Nephron progenitor cell (in vitro differentiated cells): ENCODE measurements around the gene RCVRN.

Source experiments
- DNase-seq: peaks from one replicate; pipeline ENCODE4 v3.0.0; 2021
- H3K27ac Mint-ChIP-seq: 2 replicates; pipeline ENCODE4 v1.8.0; 2021; ENCODE audit warnings: mild to moderate bottlenecking, moderate library complexity, mixed read lengths
- H3K27me3 Mint-ChIP-seq: 2 replicates; pipeline ENCODE4 v1.8.0; 2021; ENCODE audit warnings: mild to moderate bottlenecking, low read depth, mixed read lengths; ENCODE audit not compliant: poor library complexity
- H3K36me3 Mint-ChIP-seq: 2 replicates; pipeline ENCODE4 v1.8.0; 2021; ENCODE audit warnings: low read depth, mixed read lengths
- H3K4me1 Mint-ChIP-seq: 2 replicates; pipeline ENCODE4 v1.8.0; 2021; ENCODE audit warnings: mixed read lengths
- H3K4me3 Mint-ChIP-seq: 2 replicates; pipeline ENCODE4 v1.8.0; 2021; ENCODE audit warnings: mild to moderate bottlenecking, moderate library complexity, mixed read lengths
- H3K9me3 Mint-ChIP-seq: 2 replicates; pipeline ENCODE4 v1.8.0; 2021; ENCODE audit warnings: mild to moderate bottlenecking, moderate library complexity, mixed read lengths
- CTCF ChIP-seq: fragments of 200-600 bp; sonication (generic); IDR thresholded peaks from 2 replicates; pipeline ENCODE4 v1.5.0; 2021; ENCODE audit warnings: antibody characterized with exemption

Gene RCVRN

GRCh38 chr17:9865586-9865985 is 39.5 kb downstream of the RCVRN start:
- TF ChIP-seq CTCF, result no peak
- H3K4me3 Mint-ChIP-seq, result no peak overlapping the region

GRCh38 chr17:9862949-9863348 is 42.1 kb downstream of the RCVRN start:
- H3K4me3 Mint-ChIP-seq, result no peak overlapping the region
- no peaks in the 10 kb centered on the region for H3K4me1 Mint-ChIP-seq
- no peak for DNase-seq
- H3K9me3 Mint-ChIP-seq, result peaks cover 42% of the 10 kb centered on the region
- no peaks in the 10 kb centered on the region for H3K36me3 Mint-ChIP-seq
- H3K27me3 Mint-ChIP-seq, result peaks cover 15% of the 10 kb centered on the region
- no peak overlapping the region for H3K27ac Mint-ChIP-seq
- no peak for TF ChIP-seq CTCF

More at GRCh38 chr17:9865586-9865985, 39.5 kb downstream of the RCVRN start:
- H3K27ac Mint-ChIP-seq, result no peak overlapping the region
- H3K36me3 Mint-ChIP-seq, result no peaks in the 10 kb centered on the region
- peaks cover 22% of the 10 kb centered on the region for H3K9me3 Mint-ChIP-seq
- H3K4me1 Mint-ChIP-seq, result no peaks in the 10 kb centered on the region
- no peak for DNase-seq
- H3K27me3 Mint-ChIP-seq, result peaks cover 15% of the 10 kb centered on the region

GRCh38 chr17:9862220-9862619 is 42.9 kb downstream of the RCVRN start:
- no peaks in the 10 kb centered on the region for H3K4me1 Mint-ChIP-seq
- H3K27ac Mint-ChIP-seq, result no peak overlapping the region
- H3K9me3 Mint-ChIP-seq, result peaks cover 45% of the 10 kb centered on the region
- H3K36me3 Mint-ChIP-seq, result no peaks in the 10 kb centered on the region
- peaks cover 15% of the 10 kb centered on the region for H3K27me3 Mint-ChIP-seq
- TF ChIP-seq CTCF, result no peak
- no peak overlapping the region for H3K4me3 Mint-ChIP-seq
- no peak for DNase-seq

GRCh38 chr17:9860851-9861250 is 44.2 kb downstream of the RCVRN start:
- H3K27ac Mint-ChIP-seq, result no peak overlapping the region
- H3K4me1 Mint-ChIP-seq, result no peaks in the 10 kb centered on the region
- no peak for TF ChIP-seq CTCF
- no peaks in the 10 kb centered on the region for H3K36me3 Mint-ChIP-seq
- H3K27me3 Mint-ChIP-seq, result peaks cover 24% of the 10 kb centered on the region
- H3K9me3 Mint-ChIP-seq, result peaks cover 45% of the 10 kb centered on the region
- DNase-seq, result no peak
- H3K4me3 Mint-ChIP-seq, result no peak overlapping the region

GRCh38 chr17:9859781-9860180 is 45.3 kb downstream of the RCVRN start:
- DNase-seq, result no peak
- no peaks in the 10 kb centered on the region for H3K36me3 Mint-ChIP-seq
- H3K27ac Mint-ChIP-seq, result no peak overlapping the region
- H3K4me1 Mint-ChIP-seq, result no peaks in the 10 kb centered on the region
- TF ChIP-seq CTCF, result no peak
- peaks cover 40% of the 10 kb centered on the region for H3K9me3 Mint-ChIP-seq
- peaks cover 22% of the 10 kb centered on the region for H3K27me3 Mint-ChIP-seq
- no peak overlapping the region for H3K4me3 Mint-ChIP-seq

GRCh38 chr17:9855036-9855435 is 50.0 kb downstream of the RCVRN start:
- TF ChIP-seq CTCF, result no peak
- Mint-ChIP-seq H3K27me3 (peaks cover 21% of the 10 kb centered on the region), H3K27ac (no peak overlapping the region), H3K9me3 (peaks cover 28% of the 10 kb centered on the region), H3K4me3 (no peak overlapping the region), H3K4me1 (no peaks in the 10 kb centered on the region), H3K36me3 (no peaks in the 10 kb centered on the region)
- no peak for DNase-seq
